Spinal cord (tissue), 10 donors: ENCODE measurements around the gene CFAP54. TPM values are rescaled to one million over a fixed set of nuclear protein-coding genes. Genes with fewer than 3 reads are reported as not detected.
A peak's percentile ranks its signal among the peaks of the same experiment; 100 is the strongest.

Experiments
- DNase-seq, 6 donors: peaks; one replicate each; pipeline versions ENCODE4 v3.0.0 to v3.0.0-alpha.2; 2013 to 2015; ENCODE audit warnings: low spot score in 6 of 6, low read depth in 4 of 6
- H3K27ac ChIP-seq: one replicate; pipeline ENCODE4 v1.5.1; 2013; ENCODE audit warnings: low read depth, low read length, control low read depth
- H3K27me3 ChIP-seq: one replicate; pipeline ENCODE4 v1.6.1; 2013; ENCODE audit warnings: low read length; ENCODE audit not compliant: control insufficient read depth, insufficient read depth
- H3K36me3 ChIP-seq: one replicate; pipeline ENCODE4 v1.6.1; 2013; ENCODE audit warnings: low read length; ENCODE audit not compliant: control insufficient read depth, insufficient read depth
- H3K4me1 ChIP-seq: one replicate; pipeline ENCODE4 v1.6.1; 2013; ENCODE audit warnings: low read length; ENCODE audit not compliant: control insufficient read depth, insufficient read depth
- H3K4me3 ChIP-seq: one replicate; pipeline ENCODE4 v1.5.1; 2013; ENCODE audit warnings: low read depth, low read length, control low read depth
- H3K9me3 ChIP-seq: one replicate; pipeline ENCODE4 v1.6.1; 2013; ENCODE audit warnings: low read length; ENCODE audit not compliant: control insufficient read depth, insufficient read depth
- WGBS: methylation state at CpG from one replicate; pipeline ENCODE4 v1.1.5; 2013; ENCODE audit warnings: missing lambda C conversion rate; ENCODE audit not compliant: insufficient coverage; 5-methylcytosine and 5-hydroxymethylcytosine counted together
- polyA plus RNA-seq, 2 donors: library from polyadenylated mRNA; unstranded; fragments of 120-200 nt; gene quantifications; one replicate each; pipeline ENCODE4 v1.2.1, GENCODE V29; 2013; ENCODE audit not compliant: insufficient read length in 2 of 2
- total RNA-seq, 2 donors: library from RNA; depleted of rRNA in 1 of 2; stranded (reverse); fragments of 120-200 nt in 1 of 2; fragments of >200 nt in 1 of 2; gene quantifications; one replicate each; pipeline versions ENCODE4 v1.2.3 to v1.2.4, GENCODE V29; 2013 to 2014
- donor health status: healthy.

CFAP54 gene
- total and polyA plus RNA-seq, 4 donors = 3.3 to 21.3 (median 11.1) TPM

DNA sequence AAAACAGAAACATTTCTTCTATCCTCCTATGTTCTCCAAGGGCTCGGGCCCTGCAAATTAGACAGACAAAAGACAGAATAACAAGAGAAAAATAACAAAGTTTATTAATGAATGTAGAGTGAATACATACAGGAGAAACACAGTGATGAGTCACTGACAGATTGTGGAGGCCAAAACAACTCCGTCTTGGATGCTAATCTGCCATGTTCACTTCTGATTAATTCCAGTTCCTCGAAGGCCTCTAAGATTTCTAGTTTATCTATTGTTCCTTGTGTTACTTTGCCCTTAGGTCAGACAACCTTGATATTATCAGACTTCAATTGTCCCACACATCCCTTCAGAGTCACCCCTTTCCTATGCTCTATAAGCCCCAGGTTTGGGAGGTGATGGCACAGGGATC, 390.8 kb downstream of the CFAP54 start:
- no peak overlapping the region for H3K4me3 ChIP-seq
- WGBS = 100% methylated on average over 1 of the region's 3 CpGs
- DNase-seq = no peak
- H3K4me1 ChIP-seq = no peaks in the 10 kb centered on the region
- no peaks in the 10 kb centered on the region for H3K27me3 ChIP-seq
- H3K27ac ChIP-seq = no peak overlapping the region
- no peaks in the 10 kb centered on the region for H3K36me3 ChIP-seq
- H3K9me3 ChIP-seq = no peaks in the 10 kb centered on the region

DNA sequence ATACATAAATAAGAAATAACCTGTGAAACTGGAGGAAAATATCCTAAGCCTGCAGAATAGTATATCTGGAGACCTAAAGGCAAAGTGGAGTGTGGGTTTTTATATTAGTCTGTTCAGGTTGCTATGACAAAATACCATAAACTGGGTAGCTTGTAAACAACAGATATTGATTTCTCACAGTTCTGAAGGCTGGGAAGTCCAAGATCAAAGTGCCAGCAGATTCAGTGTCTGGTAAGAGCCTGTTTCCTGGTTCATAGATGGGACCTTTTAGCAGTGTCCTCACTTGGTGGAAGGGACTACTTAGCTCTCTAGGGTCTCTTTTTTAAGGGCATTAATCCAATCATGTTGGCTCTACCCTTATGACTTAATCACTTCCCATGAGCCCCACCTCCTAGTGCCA, 392.2 kb downstream of the CFAP54 start:
- no peak for DNase-seq

DNA sequence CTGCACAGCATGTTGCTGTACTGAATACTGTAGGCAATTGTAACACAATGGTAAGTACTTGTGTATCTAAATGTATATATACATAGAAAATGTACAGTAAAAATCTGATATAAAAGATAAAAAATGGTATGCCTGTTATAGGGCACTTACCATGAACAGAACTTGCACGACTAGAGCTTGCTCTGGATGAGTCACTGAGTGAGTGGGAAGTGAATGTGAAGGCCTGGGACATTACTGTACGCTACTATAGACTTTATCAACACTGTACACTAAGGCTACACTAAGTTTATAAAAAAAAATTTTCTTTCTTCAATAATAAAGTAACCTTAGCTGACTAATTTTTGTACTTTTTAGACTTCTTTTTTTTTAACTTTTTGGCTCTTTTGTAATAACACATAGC, 393.5 kb downstream of the CFAP54 start:
- Histone ChIP-seq H3K9me3 (no peaks in the 10 kb centered on the region), H3K27me3 (no peaks in the 10 kb centered on the region), H3K36me3 (no peaks in the 10 kb centered on the region), H3K27ac (no peak overlapping the region), H3K4me3 (no peak overlapping the region), H3K4me1 (no peaks in the 10 kb centered on the region)
- WGBS = no CpG with 5 or more reads among the region's 2 CpGs
- no peak for DNase-seq

More for the DNA sequence above, 392.2 kb downstream of the CFAP54 start:
- Histone ChIP-seq H3K4me1 (no peaks in the 10 kb centered on the region), H3K9me3 (no peaks in the 10 kb centered on the region), H3K27me3 (no peaks in the 10 kb centered on the region), H3K27ac (no peak overlapping the region), H3K4me3 (no peak overlapping the region), H3K36me3 (no peaks in the 10 kb centered on the region)

DNA sequence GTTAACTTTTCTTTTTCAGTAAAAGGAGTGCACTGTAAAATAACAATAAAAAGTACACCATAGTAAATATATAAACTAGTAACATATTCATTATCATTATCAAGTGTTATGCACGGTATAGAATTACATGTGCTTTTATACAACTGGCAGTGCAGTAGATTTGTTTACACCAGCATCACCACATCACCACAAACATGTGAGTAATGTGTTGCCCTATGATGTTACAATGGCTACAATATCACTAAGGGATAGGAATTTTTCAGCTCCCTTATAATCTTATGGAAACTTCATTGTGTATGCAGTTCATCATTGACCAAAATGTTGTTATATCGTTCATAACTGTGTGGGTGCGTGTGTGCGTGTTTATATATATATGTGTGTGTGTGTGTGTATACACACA, 394.2 kb downstream of the CFAP54 start:
- no CpG with 5 or more reads among the region's 4 CpGs for WGBS
- H3K27me3 ChIP-seq = no peaks in the 10 kb centered on the region

DNA sequence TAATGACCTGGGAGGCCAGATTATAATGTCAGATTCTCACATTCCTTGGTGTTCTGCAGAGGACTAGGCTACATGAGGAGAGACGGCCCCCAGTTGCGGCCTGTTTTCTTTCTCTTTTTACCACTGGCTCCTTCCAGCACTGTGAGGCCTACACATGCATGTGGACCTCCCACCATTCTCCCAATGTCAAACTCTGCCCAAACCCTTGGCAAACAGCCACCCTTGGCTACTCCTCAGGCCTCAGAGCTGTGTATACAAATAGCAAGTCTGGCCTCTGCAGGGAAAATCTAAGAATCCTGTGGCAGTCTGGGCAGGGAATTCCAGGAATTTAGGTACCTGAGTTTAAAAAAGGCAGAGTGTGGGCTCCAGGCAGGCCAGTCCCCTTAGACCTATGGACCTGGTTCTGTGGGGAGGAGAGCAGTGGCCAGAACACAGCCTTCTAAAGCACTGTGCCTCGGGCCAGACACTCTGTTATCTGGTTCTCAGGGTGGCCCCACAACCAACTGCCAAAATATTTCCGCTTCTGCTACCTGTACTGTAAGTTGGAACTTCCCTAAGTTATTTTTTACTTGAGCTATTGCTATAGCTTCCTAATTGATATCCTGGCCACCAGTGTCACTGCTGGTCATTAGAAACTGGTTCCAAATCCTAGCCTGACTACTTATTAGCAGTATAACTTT, 397.8 kb downstream of the CFAP54 start:
- 57% methylated on average over 4 of the region's 4 CpGs for WGBS
- DNase-seq = peak; percentile 52 to 91 (median 68)
- Histone ChIP-seq H3K36me3 (no peaks in the 10 kb centered on the region), H3K4me1 (no peaks in the 10 kb centered on the region), H3K27ac (no peak overlapping the region), H3K4me3 (no peak overlapping the region), H3K27me3 (no peaks in the 10 kb centered on the region), H3K9me3 (no peaks in the 10 kb centered on the region)

More for the DNA sequence above, 394.2 kb downstream of the CFAP54 start:
- Histone ChIP-seq H3K4me1 (no peaks in the 10 kb centered on the region), H3K9me3 (no peaks in the 10 kb centered on the region), H3K4me3 (no peak overlapping the region), H3K36me3 (no peaks in the 10 kb centered on the region), H3K27ac (no peak overlapping the region)
- DNase-seq = no peak

DNA sequence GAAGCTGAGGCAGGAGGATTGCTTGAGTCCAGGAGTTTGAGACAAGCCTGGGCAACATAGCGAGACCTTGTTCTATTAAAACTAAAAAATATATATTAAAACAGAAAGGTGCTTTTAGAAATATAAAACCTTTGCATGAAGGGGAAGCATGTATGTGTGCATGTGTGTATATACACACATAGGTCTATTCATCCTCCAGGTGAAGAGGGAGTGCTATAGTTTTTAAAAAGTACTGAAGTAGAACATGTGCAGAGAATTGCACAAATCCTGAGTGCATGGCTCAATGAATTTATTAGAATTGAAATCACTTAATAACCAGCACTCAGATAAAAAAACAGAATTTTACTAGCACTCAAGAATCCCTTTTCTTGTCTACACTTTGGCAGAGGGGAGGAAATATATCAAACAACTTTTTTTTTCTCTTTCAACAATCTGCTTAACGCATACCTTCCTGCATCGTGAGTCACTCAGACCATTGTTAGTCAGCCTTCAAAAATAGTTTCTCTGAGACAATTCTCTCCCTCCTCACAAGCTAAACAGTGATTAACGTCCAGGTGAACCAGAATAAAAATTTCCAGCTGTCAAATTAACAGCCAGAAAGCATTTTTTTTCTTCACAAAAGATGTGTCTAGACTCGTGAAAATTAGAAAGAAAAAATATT, 400.0 kb downstream of the CFAP54 start:
- H3K27ac ChIP-seq = no peak overlapping the region
- no peaks in the 10 kb centered on the region for H3K27me3 ChIP-seq
- no peak for DNase-seq
- H3K9me3 ChIP-seq = no peaks in the 10 kb centered on the region
- no peaks in the 10 kb centered on the region for H3K4me1 ChIP-seq
- 82% methylated on average over 2 of the region's 5 CpGs for WGBS
- H3K36me3 ChIP-seq = no peaks in the 10 kb centered on the region
- H3K4me3 ChIP-seq = no peak overlapping the region

DNA sequence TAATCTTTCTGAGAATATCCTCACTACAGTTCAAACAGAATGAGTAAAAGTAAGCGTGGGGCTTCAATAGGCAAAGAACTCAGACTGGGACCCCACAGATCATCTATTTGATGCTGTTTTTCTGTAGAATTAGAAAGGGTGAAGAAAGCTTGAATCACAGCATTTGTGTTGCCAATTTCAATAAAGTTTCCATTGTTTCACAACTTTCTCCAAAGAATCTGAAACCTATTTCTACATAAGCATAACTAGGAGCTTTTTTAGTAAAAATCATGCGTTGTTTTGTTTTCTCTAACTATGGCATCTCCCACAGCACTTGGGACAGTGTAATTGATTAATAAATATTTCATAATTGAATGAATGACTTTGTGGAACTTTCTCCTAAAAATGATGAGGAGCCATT, 401.0 kb downstream of the CFAP54 start:
- Histone ChIP-seq H3K27ac (no peak overlapping the region), H3K27me3 (no peaks in the 10 kb centered on the region), H3K4me1 (no peaks in the 10 kb centered on the region), H3K9me3 (no peaks in the 10 kb centered on the region), H3K4me3 (no peak overlapping the region), H3K36me3 (no peaks in the 10 kb centered on the region)
- DNase-seq = no peak
- WGBS = no CpG with 5 or more reads among the region's 2 CpGs

DNA sequence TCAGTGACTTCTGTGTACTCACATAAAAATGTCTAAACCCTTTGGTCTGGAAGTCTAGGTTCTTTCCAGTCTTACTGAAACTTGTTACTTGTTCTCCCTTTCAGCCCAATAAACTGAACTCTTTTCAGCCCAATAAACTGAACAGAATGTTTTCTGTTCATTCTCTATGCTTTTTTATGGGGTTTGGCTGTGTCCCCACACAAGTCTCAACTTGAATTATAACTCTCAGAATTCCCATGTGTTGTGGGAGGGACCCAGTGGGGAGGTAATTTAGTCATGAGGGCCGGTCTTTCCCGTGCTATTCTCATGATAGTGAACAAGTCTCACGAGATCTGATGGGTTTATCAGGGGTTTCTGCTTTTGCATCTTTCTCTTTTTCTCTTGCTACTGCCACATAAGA, 402.7 kb downstream of the CFAP54 start:
- WGBS = no CpG with 5 or more reads among the region's 3 CpGs
- peak in 1 of 6 donors; percentile 17 for DNase-seq
- H3K4me3 ChIP-seq = no peak overlapping the region
- no peaks in the 10 kb centered on the region for H3K27me3 ChIP-seq
- H3K4me1 ChIP-seq = no peaks in the 10 kb centered on the region
- H3K36me3 ChIP-seq = no peaks in the 10 kb centered on the region
- H3K9me3 ChIP-seq = no peaks in the 10 kb centered on the region
- no peak overlapping the region for H3K27ac ChIP-seq

DNA sequence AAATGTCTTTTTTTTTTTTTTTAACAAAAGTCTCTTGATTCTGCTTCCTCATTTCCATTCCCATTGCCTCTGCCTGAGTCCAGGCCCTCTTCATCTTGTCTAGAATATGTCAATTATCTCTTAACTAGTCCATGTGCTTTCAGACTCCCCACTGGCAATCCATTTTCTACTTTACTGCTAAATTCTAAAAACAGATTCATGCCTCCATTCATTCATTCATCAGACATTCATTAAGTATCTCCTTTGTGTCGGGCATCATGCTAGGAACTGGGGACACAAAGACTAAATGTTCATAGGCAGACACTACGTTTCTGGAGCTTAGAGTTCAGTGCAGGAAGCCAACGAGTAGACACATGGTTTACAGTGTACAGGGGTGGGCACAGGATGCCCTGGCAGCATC, 408.0 kb downstream of the CFAP54 start:
- H3K27me3 ChIP-seq = no peaks in the 10 kb centered on the region
- no peak overlapping the region for H3K4me3 ChIP-seq
- no peaks in the 10 kb centered on the region for H3K9me3 ChIP-seq
- H3K4me1 ChIP-seq = no peaks in the 10 kb centered on the region
- no peaks in the 10 kb centered on the region for H3K36me3 ChIP-seq
- WGBS = 21% methylated on average over 3 of the region's 3 CpGs
- DNase-seq = no peak
- H3K27ac ChIP-seq = no peak overlapping the region

DNA sequence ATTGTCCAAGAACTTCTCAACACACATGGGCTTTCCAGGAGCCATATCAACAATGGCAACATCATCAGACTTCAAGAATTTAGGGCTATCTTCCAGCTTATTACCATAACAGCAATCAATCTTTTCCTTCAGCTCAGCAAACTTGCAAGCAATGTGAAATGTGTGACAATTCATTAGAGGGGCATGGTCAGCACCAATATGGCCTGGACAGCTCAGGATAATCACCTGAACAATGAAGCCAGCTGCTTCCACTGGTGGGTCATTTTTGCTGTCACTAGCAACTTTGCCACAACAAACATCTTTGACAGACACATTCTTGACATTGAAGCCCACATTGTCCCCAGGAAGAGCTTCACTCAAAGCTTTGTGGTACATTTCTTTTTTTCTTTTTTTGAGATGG, 411.8 kb downstream of the CFAP54 start:
- no peaks in the 10 kb centered on the region for H3K27me3 ChIP-seq
- H3K4me3 ChIP-seq = no peak overlapping the region
- H3K4me1 ChIP-seq = no peaks in the 10 kb centered on the region
- H3K27ac ChIP-seq = no peak overlapping the region
- no peaks in the 10 kb centered on the region for H3K36me3 ChIP-seq
- no peaks in the 10 kb centered on the region for H3K9me3 ChIP-seq
- no peak for DNase-seq
